Measurements from ENCODE around the gene LNPEP.

The LNPEP gene

GRCh38 chr5:96957254-96958049 is 21.6 kb downstream of the LNPEP start:
- peak overlapping the region; percentile 58 for H3K4me3 ChIP-seq (ENCODE audit: low read depth, low read length)
- peak; percentile 71 for DNase-seq (ENCODE audit: low read depth)
- TF ChIP-seq CTCF (IDR thresholded peaks at IDR 0.05; ENCODE audit: insufficient read depth, low read depth, low read length, missing control alignments) = no peak

- peak overlapping the region; percentile 58 for H3K4me3 ChIP-seq (ENCODE audit: low read depth, low read length)
- no peak for TF ChIP-seq CTCF (IDR thresholded peaks at IDR 0.05; ENCODE audit: insufficient read depth, low read depth, low read length, missing control alignments)
- no peak for DNase-seq (ENCODE audit: low read depth)
These were observed 23.1 kb downstream of the LNPEP start for GRCh38 chr5:96958977-96959376.

GRCh38 chr5:96961053-96961452 is 25.2 kb downstream of the LNPEP start:
- no peak for TF ChIP-seq CTCF (IDR thresholded peaks at IDR 0.05; ENCODE audit: insufficient read depth, low read depth, low read length, missing control alignments)
- peak overlapping the region; percentile 29 for H3K4me3 ChIP-seq (ENCODE audit: low read depth, low read length)
- peak; percentile 81 for DNase-seq (ENCODE audit: low read depth)

- no peak for TF ChIP-seq CTCF (IDR thresholded peaks at IDR 0.05; ENCODE audit: insufficient read depth, low read depth, low read length, missing control alignments)
- no peak for DNase-seq (ENCODE audit: low read depth)
- H3K4me3 ChIP-seq (ENCODE audit: low read depth, low read length) = no peak overlapping the region
These were observed 26.7 kb downstream of the LNPEP start for GRCh38 chr5:96962540-96962991.

- no peak overlapping the region for H3K4me3 ChIP-seq (ENCODE audit: low read depth, low read length)
- DNase-seq (ENCODE audit: low read depth) = peak; percentile 56
- no peak for TF ChIP-seq CTCF (IDR thresholded peaks at IDR 0.05; ENCODE audit: insufficient read depth, low read depth, low read length, missing control alignments)
These were observed 27.4 kb downstream of the LNPEP start for GRCh38 chr5:96963267-96963666.

- H3K4me3 ChIP-seq (ENCODE audit: low read depth, low read length) = no peak overlapping the region
- no peak for TF ChIP-seq CTCF (IDR thresholded peaks at IDR 0.05; ENCODE audit: insufficient read depth, low read depth, low read length, missing control alignments)
- DNase-seq (ENCODE audit: low read depth) = no peak
These were observed 30.9 kb downstream of the LNPEP start for GRCh38 chr5:96966801-96967200.

- no peak overlapping the region for H3K4me3 ChIP-seq (ENCODE audit: low read depth, low read length)
- DNase-seq (ENCODE audit: low read depth) = no peak
- TF ChIP-seq CTCF (IDR thresholded peaks at IDR 0.05; ENCODE audit: insufficient read depth, low read depth, low read length, missing control alignments) = no peak
These were observed 31.5 kb downstream of the LNPEP start for GRCh38 chr5:96967400-96967799.

All from GM12865 (cell line).